HL-60 (cell line): Measurements from ENCODE around the gene SLC22A23.

ENCODE experiments used
- CTCF ChIP-seq: IDR thresholded peaks from one replicate; pipeline ENCODE4 v1.5.1; 2011; ENCODE audit warnings: low read length, control low read depth, inconsistent platforms; ENCODE audit not compliant: insufficient read depth
- GABPA ChIP-seq: IDR thresholded peaks from 2 replicates; pipeline ENCODE4 v1.6.1; 2012; ENCODE audit warnings: low read depth
- POLR2AphosphoS5 ChIP-seq: IDR thresholded peaks from 2 replicates; pipeline ENCODE4 v1.6.1; 2012; ENCODE audit warnings: low read depth
- REST ChIP-seq: IDR thresholded peaks from 2 replicates; pipeline ENCODE4 v1.6.1; 2012; ENCODE audit warnings: low read depth; ENCODE audit not compliant: insufficient replicate concordance
- SPI1 ChIP-seq: IDR thresholded peaks from 2 replicates; pipeline ENCODE4 v1.6.1; 2012; ENCODE audit warnings: low read depth, mild to moderate bottlenecking, borderline replicate concordance

- no peak for TF ChIP-seq CTCF
- TF ChIP-seq POLR2AphosphoS5: no peak
- TF ChIP-seq GABPA: no peak
- no peak for TF ChIP-seq REST
- TF ChIP-seq SPI1: no peak
Measured at GRCh38 chr6:3408665-3409064, 48.2 kb downstream of the SLC22A23 start.
